ENCODE results near the gene ADAMTS17.

The ADAMTS17 gene

DNA sequence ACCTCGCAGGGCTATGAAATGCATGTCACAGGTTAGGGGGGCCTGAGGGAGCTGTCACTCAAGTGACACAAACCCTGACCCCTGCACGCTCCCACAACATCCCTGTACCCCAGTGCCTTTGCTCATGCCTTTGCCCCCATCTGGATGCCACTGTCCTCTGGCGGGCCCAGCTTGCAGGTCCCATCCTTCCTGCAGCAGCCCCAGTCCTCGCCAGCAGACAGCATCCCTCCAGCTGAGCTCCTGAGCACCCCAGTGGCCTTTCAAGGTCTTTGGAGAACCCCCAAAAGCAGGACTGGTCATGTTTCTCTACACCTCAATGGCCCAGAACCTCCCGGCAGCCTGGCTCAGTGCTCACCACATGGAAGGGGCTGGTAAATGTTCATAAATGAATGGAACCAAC is 170.4 kb downstream of the ADAMTS17 start:
- no peak overlapping the region for H3K9ac ChIP-seq (ENCODE audit: low read length)
- peaks cover 17% of the 10 kb centered on the region; the same call in 1 of the 2 replicates for H3K9me3 ChIP-seq (ENCODE audit: insufficient read depth, low read length)
- no peak for TF ChIP-seq EZH2phosphoT487 (IDR thresholded peaks at IDR 0.05; ENCODE audit: low read depth)
- TF ChIP-seq, protein P1, sequence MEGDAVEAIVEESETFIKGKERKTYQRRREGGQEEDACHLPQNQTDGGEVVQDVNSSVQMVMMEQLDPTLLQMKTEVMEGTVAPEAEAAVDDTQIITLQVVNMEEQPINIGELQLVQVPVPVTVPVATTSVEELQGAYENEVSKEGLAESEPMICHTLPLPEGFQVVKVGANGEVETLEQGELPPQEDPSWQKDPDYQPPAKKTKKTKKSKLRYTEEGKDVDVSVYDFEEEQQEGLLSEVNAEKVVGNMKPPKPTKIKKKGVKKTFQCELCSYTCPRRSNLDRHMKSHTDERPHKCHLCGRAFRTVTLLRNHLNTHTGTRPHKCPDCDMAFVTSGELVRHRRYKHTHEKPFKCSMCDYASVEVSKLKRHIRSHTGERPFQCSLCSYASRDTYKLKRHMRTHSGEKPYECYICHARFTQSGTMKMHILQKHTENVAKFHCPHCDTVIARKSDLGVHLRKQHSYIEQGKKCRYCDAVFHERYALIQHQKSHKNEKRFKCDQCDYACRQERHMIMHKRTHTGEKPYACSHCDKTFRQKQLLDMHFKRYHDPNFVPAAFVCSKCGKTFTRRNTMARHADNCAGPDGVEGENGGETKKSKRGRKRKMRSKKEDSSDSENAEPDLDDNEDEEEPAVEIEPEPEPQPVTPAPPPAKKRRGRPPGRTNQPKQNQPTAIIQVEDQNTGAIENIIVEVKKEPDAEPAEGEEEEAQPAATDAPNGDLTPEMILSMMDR (IDR thresholded peaks at IDR 0.05; ENCODE audit: low read depth, low read length), result no peak
- no peaks in the 10 kb centered on the region for H4K20me1 ChIP-seq (ENCODE audit: insufficient read depth, low read length)
- H3K79me2 ChIP-seq (ENCODE audit: low read length), result no peaks in the 10 kb centered on the region
- no peaks in the 10 kb centered on the region for H3K36me3 ChIP-seq (replicated peaks; ENCODE audit: low read depth, low read length)
- H3K27ac ChIP-seq (ENCODE audit: low read length), result no peak overlapping the region
- H3K4me1 ChIP-seq (ENCODE audit: low read length), result no peaks in the 10 kb centered on the region
- H3K27me3 ChIP-seq (ENCODE audit: low read depth, low read length), result no peaks in the 10 kb centered on the region
- H2AFZ ChIP-seq (ENCODE audit: low read depth, low read length), result no peak overlapping the region
- H3K4me2 ChIP-seq (ENCODE audit: low read length), result no peak overlapping the region
- no peak overlapping the region for H3K4me3 ChIP-seq (ENCODE audit: low read length)

DNA sequence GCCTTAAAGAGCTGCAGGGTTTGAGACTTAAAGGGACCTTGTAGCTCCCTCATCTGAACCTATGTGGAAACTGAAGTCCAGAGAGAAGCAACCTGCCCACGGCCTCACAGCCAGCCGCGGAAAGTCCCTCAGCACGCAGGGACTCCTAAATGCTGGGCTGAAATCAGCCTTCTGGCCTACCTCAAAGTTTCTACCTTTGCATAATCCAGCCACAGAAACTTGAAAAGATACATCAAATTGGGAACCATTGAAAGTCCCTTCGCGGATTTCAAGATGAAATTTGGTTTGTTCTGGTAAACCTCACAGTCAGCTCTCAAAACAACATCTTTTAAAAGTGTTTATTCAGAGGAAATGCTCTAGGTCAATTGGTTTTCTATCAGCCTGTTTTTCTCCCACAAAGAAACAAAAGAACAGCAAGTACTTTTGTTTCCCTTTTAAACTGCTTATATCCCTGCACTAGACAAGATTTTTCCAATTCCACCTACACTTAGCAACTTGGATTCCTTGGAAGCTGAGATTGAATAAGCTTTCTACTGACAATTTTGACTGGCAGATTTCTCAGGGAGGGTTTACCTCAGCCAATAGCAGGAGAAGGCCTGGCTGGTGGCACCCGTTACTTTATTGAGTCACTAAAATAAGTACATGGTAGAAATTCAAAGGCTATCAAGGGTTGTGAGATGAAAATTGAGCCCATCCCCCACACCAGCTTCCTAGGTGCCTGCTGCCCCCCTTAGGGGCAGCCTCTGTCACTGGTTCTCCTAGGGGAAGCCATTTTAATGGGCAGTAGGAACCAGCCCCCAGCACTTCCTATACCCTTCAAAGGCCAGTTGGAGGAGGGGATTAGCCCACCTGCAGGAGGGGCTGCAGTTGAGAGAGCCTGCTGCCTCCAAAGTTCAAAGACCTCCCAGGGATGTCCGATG is 171.2 kb downstream of the ADAMTS17 start:
- TF ChIP-seq EZH2phosphoT487 (IDR thresholded peaks at IDR 0.05; ENCODE audit: low read depth), result no peak
- TF ChIP-seq, protein P1 (IDR thresholded peaks at IDR 0.05; ENCODE audit: low read depth, low read length), result no peak
- no peak overlapping the region for H3K27ac ChIP-seq (ENCODE audit: low read length)
- H3K4me2 ChIP-seq (ENCODE audit: low read length), result no peak overlapping the region

DNA sequence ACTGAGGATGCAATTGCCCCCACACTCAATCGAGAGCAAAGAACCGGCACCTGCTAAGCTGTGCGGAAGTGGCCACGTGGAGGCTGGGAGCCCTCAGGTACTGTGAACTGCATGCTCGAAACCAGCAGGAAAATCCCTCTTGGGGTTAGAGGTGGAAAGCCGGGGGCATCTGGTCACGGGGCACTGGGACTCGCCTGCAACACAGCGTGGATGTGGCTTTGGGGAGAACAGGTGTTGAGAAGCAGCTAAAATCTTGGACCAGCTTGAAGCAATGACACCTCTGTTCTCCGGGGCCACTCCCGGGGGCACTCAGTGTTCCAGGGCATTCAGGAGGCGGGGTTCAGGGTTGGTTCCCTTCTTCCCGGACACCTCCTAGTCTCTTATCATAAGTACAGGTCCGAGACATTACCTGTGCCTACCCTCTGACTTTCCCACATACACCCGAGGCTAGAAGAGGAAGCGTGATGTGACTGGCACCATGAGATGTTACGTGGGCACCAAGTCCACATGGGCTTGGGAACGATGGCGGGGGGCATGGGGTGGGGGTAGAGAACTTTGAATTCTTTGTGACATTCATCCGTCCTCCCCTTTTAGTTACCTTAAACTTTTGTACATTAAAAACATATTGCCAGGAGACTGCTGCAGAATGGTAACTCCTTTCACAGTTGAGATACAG is 172.0 kb downstream of the ADAMTS17 start:
- no peaks in the 10 kb centered on the region for H3K36me3 ChIP-seq (replicated peaks; ENCODE audit: low read depth, low read length)
- no peak overlapping the region for H3K9ac ChIP-seq (ENCODE audit: low read length)
- H3K79me2 ChIP-seq (ENCODE audit: low read length), result no peaks in the 10 kb centered on the region
- H3K9me3 ChIP-seq (ENCODE audit: insufficient read depth, low read length), result peaks cover 17% of the 10 kb centered on the region; the same call in 1 of the 2 replicates
- H3K27ac ChIP-seq (ENCODE audit: low read length), result no peak overlapping the region
- H3K4me3 ChIP-seq (ENCODE audit: low read length), result no peak overlapping the region
- TF ChIP-seq EZH2phosphoT487 (IDR thresholded peaks at IDR 0.05; ENCODE audit: low read depth), result no peak
- TF ChIP-seq, protein P1 (IDR thresholded peaks at IDR 0.05; ENCODE audit: low read depth, low read length), result no peak
- H3K4me1 ChIP-seq (ENCODE audit: low read length), result no peaks in the 10 kb centered on the region
- no peak overlapping the region for H2AFZ ChIP-seq (ENCODE audit: low read depth, low read length)
- H4K20me1 ChIP-seq (ENCODE audit: insufficient read depth, low read length), result no peaks in the 10 kb centered on the region
- H3K27me3 ChIP-seq (ENCODE audit: low read depth, low read length), result no peaks in the 10 kb centered on the region; the same call in 1 of the 2 replicates
- no peak overlapping the region for H3K4me2 ChIP-seq (ENCODE audit: low read length)

More for the DNA sequence above, 171.2 kb downstream of the ADAMTS17 start:
- H3K9me3 ChIP-seq (ENCODE audit: insufficient read depth, low read length), result peaks cover 17% of the 10 kb centered on the region; the same call in 1 of the 2 replicates
- no peaks in the 10 kb centered on the region for H3K4me1 ChIP-seq (ENCODE audit: low read length)
- no peak overlapping the region for H3K9ac ChIP-seq (ENCODE audit: low read length)
- H3K27me3 ChIP-seq (ENCODE audit: low read depth, low read length), result no peaks in the 10 kb centered on the region
- H4K20me1 ChIP-seq (ENCODE audit: insufficient read depth, low read length), result no peaks in the 10 kb centered on the region
- H3K36me3 ChIP-seq (replicated peaks; ENCODE audit: low read depth, low read length), result no peaks in the 10 kb centered on the region
- H3K79me2 ChIP-seq (ENCODE audit: low read length), result no peaks in the 10 kb centered on the region
- no peak overlapping the region for H3K4me3 ChIP-seq (ENCODE audit: low read length)
- no peak overlapping the region for H2AFZ ChIP-seq (ENCODE audit: low read depth, low read length)

DNA sequence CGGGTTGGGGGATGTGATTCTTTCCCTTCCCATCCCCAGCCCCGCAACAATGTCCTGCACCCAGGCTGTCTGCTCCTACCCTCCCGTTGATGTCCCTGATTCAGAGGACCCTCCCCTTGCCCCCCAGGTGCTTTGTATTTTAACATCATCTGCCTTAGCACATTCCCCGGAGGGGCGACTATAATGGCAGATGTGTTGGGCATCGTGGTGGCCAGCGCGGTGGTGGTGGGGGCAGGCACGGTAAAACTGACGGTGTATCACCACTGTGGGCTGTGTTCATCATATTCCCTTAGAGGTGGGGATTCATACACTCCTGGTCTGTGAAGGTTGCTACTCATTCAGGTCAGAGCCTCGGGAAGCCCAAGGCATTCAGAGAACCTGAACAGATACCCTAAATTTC is 173.0 kb downstream of the ADAMTS17 start:
- no peaks in the 10 kb centered on the region for H3K36me3 ChIP-seq (replicated peaks; ENCODE audit: low read depth, low read length)
- H3K9ac ChIP-seq (ENCODE audit: low read length), result no peak overlapping the region
- no peaks in the 10 kb centered on the region for H3K79me2 ChIP-seq (ENCODE audit: low read length)
- no peak overlapping the region for H3K4me2 ChIP-seq (ENCODE audit: low read length)
- H4K20me1 ChIP-seq (ENCODE audit: insufficient read depth, low read length), result no peaks in the 10 kb centered on the region
- peaks cover 17% of the 10 kb centered on the region; the same call in 1 of the 2 replicates for H3K9me3 ChIP-seq (ENCODE audit: insufficient read depth, low read length)
- no peak overlapping the region for H2AFZ ChIP-seq (ENCODE audit: low read depth, low read length)
- no peak for TF ChIP-seq EZH2phosphoT487 (IDR thresholded peaks at IDR 0.05; ENCODE audit: low read depth)
- TF ChIP-seq, protein P1 (IDR thresholded peaks at IDR 0.05; ENCODE audit: low read depth, low read length), result no peak
- no peak overlapping the region for H3K27ac ChIP-seq (ENCODE audit: low read length)
- no peaks in the 10 kb centered on the region; the same call in 1 of the 2 replicates for H3K27me3 ChIP-seq (ENCODE audit: low read depth, low read length)
- no peak overlapping the region for H3K4me3 ChIP-seq (ENCODE audit: low read length)
- no peaks in the 10 kb centered on the region for H3K4me1 ChIP-seq (ENCODE audit: low read length)

Data from OCI-LY3 (cell line).